Pulmonary artery endothelial cell (primary cell): Measurements from ENCODE around the gene FBLN5. TPM values are rescaled to one million over a fixed set of nuclear protein-coding genes. Genes with fewer than 3 reads are reported as not detected.

Experiments
- DNase-seq: peaks from one replicate; pipeline ENCODE4 v3.0.0-alpha.2; 2011; ENCODE audit warnings: low read depth, low spot score
- total RNA-seq: library from RNA; depleted of rRNA; stranded (reverse); fragments of >200 nt; gene quantifications from 2 replicates; pipeline ENCODE4 v1.2.3, GENCODE V29; 2014

Gene FBLN5
- total RNA-seq, 1 donor from 2014 or later: 2.5 TPM

- no peak for DNase-seq
These were observed 646 bp downstream of the FBLN5 start for GRCh38 chr14:91946622-91947474.

- no peak for DNase-seq
These were observed 1.5 kb downstream of the FBLN5 start for GRCh38 chr14:91945751-91946621.

GRCh38 chr14:91942946-91943345 is 4.5 kb downstream of the FBLN5 start:
- DNase-seq: no peak

DNA sequence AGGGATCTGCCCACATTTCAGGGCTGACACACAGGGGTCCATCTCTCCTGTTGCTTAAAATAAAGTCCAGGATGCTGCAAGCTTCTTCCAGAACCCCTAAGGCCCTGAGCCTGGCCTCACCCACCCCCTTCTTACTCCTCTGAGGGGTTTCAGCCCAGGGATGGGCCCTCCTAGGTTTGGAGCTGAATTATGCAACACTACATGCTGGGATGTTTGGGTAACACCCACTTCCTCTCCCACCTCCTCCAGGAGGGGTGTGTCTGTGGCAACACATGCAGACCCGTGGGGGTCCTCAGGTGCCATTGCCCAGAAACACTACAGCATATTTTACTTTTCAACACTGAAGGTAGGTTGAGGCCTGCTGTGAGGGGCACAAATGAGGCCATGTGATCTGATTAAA is 5.4 kb downstream of the FBLN5 start:
- DNase-seq: no peak

- no peak for DNase-seq
These were observed 7.3 kb downstream of the FBLN5 start for GRCh38 chr14:91940209-91940608.

DNA sequence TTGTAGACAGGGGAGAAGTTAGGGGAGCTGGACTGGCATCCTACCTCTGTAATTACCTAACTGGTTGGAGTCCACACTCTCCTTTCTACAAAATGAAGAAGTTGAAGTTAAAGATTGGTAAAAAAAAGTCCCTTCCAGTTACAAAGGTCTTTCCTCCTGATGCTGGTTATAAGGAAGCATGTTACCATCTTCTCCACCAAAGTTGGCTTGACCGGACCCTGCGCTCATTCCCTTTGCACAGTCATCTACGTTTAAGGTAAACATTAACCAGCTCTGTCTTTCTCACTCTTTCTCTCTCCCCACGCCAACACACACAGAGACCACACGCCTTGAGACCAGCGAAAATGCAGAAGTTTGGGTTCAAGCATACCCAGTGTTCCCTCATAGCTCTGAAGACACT is 11.9 kb downstream of the FBLN5 start:
- DNase-seq: no peak

DNA sequence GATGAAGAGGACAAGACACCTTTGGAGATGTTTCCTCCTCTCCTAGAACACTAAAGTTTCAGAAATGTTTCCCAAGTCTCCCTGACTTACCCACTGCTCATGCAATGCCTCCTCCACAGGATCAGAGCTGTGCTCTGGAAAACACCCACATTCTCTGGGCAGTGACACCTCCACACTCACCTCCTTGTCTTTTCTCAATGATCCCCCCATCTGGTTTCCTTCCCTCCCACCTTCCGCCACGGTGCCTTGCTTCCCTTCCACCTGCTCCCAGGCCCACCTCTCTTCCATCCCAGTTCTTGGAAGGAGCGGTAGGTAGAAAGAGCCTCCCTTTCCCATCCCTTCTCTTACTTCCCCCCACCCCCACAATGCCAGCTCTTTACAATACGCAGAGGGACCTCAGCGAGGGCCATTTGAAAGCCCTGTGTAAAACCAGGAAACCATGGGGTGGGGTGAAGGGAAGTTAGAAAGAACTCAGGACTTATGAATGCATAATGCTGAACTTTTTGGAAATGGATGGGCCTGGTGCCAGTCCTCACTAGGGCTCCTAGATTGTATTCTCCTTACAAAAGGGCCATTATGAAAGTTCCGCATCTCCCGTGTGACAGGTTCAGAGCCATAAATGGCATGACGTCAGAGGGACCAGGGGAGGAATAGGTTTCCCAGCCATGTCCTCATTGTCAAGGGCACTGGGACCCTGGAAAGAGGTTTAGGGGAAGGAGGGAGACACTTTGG is 12.8 kb downstream of the FBLN5 start:
- no peak for DNase-seq

- DNase-seq: no peak
These were observed 15.9 kb downstream of the FBLN5 start for GRCh38 chr14:91931478-91932088.

DNA sequence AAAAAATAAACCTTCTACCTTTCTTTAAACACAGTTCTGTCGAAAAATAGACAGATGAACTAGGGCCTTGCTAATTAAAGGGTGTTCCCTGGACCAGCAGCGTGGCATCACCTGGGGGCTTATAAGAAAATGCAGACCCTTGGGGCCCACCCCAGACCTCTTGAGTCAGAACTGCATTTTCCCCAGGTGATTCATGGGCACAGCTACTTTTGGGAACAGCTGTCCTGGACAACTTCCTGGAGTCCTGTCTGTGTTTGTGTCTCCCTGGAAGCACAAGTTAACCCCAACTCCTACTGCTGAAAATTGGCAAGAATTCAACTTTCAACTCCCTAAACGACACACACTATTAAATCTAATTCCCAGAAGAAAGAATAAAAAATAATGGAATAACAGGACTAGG is 17.8 kb downstream of the FBLN5 start:
- DNase-seq: no peak

DNA sequence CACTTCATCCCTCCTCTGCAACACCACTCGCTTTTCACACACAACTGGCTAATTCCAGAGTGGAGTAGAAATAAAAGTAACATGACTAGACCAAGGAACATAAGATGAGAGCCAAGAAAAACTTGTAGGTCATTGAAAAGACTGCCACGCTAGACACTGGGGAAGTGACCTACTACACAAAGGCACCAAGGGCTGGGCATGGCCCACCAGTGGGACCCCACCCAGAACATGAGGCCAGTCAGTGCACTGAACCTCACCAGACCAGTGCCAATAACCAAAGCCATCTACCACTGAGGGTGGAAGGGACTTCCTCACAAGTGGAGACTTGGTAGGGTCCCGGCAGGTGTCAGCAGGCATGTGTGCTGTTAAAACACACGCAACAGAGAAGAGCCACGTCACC is 19.7 kb downstream of the FBLN5 start:
- DNase-seq: no peak

DNA sequence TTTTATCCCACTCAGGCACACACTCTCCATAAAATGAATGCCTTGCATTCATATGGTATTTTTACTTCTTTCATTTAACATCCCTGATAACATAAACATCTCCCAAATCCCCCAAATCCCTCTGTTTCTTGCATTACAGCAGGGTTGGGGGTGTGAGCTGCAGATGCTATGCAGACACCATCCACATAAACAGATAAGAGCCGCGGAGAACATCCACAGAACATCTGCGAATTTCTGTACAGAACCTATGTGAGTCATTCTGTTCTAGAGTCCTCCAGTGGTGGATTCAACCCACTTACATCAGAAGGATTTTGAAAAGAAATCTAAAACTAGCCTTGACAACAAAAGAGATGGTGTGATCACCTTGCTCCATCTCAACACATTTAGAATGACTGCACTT is 20.3 kb downstream of the FBLN5 start:
- no peak for DNase-seq

- no peak for DNase-seq
These were observed 21.2 kb downstream of the FBLN5 start for GRCh38 chr14:91926131-91926890.

DNA sequence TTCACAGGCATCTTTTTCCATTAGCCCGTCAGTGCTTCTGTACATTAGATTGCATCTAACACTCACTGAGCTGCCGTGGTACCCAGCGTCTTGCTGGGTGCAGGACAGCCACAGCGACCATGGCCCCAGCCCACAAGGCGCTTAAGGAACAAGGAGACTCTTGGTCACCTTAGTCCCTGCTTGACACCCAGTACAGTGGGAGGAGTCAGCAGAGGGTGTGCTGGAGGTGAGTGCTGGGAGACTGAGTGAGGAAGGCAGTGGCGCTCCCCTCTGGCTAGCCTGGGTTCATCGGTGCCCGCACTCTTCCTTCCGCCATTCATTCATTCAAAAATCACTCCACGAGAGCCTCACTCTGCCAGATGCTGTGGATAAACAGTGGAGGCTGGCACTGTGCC is 21.8 kb downstream of the FBLN5 start:
- no peak for DNase-seq

GRCh38 chr14:91925001-91925726 is 22.3 kb downstream of the FBLN5 start:
- DNase-seq: no peak

DNA sequence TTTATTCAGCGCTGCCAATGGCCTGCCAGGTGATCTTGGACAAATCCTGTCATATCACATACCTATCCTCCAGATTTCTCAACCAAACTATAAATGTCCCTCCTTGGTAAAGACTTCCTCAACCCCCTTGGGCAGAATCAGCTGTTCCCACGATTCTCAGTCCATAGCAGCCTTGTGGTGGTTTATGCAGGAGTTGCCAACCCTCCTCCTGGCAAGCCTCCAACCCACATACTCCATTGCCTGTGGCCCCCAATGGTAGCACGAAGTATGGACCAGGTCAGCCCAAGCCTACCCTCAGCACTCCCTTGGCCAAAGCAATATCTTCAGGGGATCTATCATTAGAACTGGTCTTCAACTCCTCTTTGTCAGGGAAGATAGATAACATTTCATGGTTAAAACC is 27.0 kb downstream of the FBLN5 start:
- DNase-seq: no peak

DNA sequence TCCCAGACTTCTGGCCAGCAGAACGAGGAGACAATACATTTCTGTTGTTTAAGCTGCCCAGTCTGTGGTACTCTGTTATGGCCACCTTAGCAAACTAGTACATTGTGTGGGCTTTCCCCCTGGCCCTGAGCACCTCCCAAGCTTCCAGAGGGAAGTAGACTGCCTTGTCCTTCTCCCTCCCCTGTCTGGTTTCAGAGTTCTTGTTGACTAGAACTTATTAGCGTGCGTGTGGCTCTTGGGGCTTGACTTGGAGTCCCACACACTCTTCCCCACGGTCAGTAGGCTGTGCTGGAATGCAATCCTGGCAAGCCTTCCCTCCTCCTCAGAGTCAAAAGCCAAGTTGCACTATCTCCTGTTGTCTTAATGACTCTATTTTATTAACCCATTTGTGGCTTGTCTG is 27.7 kb downstream of the FBLN5 start:
- no peak for DNase-seq

- no peak for DNase-seq
These were observed 29.2 kb downstream of the FBLN5 start for GRCh38 chr14:91918186-91918883.

DNA sequence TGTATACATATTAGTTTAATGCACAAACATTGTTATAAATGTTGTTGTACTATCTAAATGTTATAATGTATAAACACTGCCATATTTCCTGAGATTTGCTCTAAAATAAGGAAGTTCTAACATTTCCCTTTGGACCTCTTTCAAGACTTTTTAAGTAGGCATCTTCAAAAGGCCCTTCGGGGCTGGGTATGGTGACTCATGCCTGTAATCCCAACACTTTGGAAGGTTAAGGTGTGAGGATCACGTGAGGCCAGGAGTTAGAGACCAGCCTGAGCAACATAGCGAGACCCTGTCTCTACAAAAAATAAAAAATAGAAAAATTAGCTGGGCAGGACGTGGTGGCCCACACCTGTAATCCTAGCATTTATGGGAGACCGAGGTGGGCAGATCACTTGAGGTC is 35.5 kb downstream of the FBLN5 start:
- no peak for DNase-seq

GRCh38 chr14:91911474-91912032 is 35.9 kb downstream of the FBLN5 start:
- DNase-seq: peak; percentile 22
